GM20000 (cell line): ENCODE data around the gene NIPAL1.

Experiments
- DNase-seq: peaks from one replicate; pipeline ENCODE4 v3.0.0; 2012; ENCODE audit warnings: low spot score
- TF ChIP-seq, protein P1 (sequence below): IDR thresholded peaks from 2 replicates; pipeline ENCODE4 v1.5.1; 2012; ENCODE audit warnings: mild to moderate bottlenecking, control low read depth; ENCODE audit errors: extremely low read depth, missing control alignments

NIPAL1 gene

DNA sequence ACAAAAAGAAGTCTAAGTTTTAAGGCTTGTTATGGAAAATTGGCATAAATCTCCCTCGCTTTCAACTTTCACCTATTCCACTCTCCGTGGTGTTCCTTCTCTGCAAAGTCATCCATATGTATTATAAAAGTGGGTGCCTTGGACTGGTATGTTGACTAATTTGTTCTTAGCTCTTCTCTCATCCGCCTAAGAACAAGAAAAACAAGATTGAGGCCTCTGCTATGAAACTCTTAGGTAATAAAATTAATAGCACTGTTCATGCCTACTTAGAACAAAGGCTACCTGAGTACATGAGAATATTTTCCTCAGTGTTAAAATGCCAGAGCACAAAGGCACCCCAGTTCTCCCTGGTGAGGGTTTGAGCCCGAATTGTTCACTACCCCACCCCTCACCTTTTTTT lies 1.4 kb upstream of the NIPAL1 start:
- TF ChIP-seq, protein P1, sequence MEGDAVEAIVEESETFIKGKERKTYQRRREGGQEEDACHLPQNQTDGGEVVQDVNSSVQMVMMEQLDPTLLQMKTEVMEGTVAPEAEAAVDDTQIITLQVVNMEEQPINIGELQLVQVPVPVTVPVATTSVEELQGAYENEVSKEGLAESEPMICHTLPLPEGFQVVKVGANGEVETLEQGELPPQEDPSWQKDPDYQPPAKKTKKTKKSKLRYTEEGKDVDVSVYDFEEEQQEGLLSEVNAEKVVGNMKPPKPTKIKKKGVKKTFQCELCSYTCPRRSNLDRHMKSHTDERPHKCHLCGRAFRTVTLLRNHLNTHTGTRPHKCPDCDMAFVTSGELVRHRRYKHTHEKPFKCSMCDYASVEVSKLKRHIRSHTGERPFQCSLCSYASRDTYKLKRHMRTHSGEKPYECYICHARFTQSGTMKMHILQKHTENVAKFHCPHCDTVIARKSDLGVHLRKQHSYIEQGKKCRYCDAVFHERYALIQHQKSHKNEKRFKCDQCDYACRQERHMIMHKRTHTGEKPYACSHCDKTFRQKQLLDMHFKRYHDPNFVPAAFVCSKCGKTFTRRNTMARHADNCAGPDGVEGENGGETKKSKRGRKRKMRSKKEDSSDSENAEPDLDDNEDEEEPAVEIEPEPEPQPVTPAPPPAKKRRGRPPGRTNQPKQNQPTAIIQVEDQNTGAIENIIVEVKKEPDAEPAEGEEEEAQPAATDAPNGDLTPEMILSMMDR = no peak
- no peak for DNase-seq

DNA sequence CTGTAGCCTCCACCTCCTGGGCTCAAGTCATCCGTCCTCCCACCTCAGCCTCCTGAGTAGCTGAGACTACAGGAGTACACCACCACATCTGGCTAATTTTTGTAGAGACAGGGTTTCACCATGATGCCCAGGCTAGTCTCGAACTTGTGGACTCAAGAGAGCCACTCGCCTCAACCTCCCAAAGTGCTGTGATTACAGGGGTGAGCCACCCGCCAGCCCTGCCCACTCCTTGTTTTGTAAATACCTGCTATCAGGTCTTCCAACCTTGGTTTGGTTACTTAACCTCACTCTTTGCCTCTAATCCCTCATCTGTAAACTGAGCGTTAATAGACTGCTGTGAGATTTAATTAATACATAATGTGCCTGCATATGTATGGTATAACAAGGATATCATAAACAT lies 894 bp upstream of the NIPAL1 start:
- TF ChIP-seq, protein P1 = no peak
- no peak for DNase-seq

- TF ChIP-seq, protein P1 = no peak
- peak; percentile 42 for DNase-seq
Observed at GRCh38 chr4:48017108-48017571, 568 bp downstream of the NIPAL1 start.

DNA sequence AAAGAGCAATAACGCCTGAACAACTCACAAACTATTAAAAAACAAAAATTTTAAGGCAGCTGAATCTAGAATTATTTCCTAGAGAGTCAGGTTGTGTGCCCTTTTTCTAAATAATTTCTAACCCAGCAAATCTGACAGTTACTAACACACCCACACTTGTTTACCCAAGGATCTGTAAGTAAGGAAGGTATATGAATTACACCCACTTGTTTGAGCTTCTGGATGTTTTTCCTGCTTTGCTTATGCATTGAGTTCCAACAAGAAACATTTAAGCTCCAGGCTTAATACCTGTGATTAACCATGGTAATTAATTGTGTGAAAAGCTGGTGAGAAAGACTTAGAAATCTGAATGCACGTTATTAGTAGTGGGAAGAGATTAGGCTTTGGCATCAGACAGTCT lies 1.5 kb downstream of the NIPAL1 start:
- DNase-seq = no peak
- TF ChIP-seq, protein P1 = no peak

DNA sequence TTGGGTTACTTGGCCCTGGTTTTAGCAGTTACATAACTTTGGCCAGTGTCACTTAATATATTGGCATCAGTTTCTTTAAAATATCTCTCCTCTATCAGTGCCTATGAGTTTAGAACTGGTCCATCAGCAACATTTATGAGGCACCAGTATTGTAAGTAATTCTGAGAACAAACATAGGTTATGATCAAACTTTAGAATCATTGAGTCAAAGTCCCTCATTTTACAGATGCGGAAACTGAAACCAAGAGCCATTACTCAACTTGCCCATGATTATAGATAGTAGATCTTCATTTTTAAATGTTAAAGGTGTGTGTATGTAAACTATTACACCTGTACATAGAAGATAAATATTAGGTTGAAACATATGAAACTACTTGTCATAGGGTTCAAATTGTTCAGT lies 4.5 kb downstream of the NIPAL1 start:
- TF ChIP-seq, protein P1 = no peak
- no peak for DNase-seq

- DNase-seq = no peak
- TF ChIP-seq, protein P1 = no peak
Observed at GRCh38 chr4:48022192-48022799, 5.7 kb downstream of the NIPAL1 start.

DNA sequence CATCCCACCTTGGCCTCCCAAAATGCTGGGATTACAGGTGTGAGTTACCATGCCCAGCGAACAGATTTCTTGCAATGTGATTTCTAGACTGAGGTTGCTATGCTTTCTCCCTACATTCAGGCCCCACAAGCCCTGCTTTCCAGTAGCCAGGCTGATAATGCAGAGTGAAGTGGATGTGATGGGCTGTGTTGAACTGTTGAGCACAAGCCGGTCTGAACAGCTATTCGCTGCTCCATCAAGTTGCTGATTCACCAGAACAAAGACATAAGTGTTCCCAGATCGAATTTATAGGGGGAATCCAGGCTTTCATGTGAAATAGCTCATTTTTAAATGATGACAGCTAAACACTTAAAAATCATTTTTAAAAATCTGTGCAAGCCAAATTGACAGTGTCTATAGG lies 8.0 kb downstream of the NIPAL1 start:
- no peak for DNase-seq

More for the DNA sequence above, 8.0 kb downstream of the NIPAL1 start:
- TF ChIP-seq, protein P1 = no peak
